Uterus (tissue), 2 donors: Measurements from ENCODE around the gene MITF.

Experiments used
- POLR2A ChIP-seq, 2 donors: fragments of 450-650 bp; IDR thresholded peaks; one replicate each; pipeline ENCODE4 v1.6.1; 2016; ENCODE audit warnings: antibody characterized with exemption in 2 of 2, mild to moderate bottlenecking in 1 of 2, moderate library complexity in 1 of 2
- TF ChIP-seq, protein P1 (sequence below), 4 experiments: fragments of 200-600 bp in 2 of 4; fragments of 450-650 bp in 2 of 4; sonication (generic) in 2 of 4; IDR thresholded peaks; one replicate each; pipeline ENCODE4 v1.5.1; 2016 to 2019; ENCODE audit warnings: antibody characterized with exemption in 4 of 4, mild to moderate bottlenecking in 2 of 4, moderate library complexity in 1 of 4

DNA sequence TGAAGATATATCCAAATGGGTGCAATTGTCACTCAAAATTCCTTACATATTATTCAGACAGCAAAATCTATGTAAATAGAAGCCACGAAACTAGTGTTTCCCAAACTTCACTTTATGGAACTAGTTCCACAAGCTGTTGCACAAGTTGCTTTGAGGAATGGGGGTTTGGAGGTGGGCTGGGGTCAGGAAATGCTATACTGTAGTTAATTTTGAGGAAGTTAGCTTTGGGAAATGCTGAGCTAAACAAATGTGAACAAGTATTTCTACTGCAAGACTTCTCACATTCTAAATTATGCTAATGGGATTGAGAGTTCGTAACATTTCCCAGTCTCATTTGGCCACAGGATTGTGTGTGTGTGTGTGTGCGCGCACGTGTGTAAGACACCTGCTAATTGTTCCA is 231.6 kb downstream of the MITF start:
- no peak for TF ChIP-seq POLR2A (IDR thresholded peaks at IDR 0.05)
- TF ChIP-seq, protein P1, sequence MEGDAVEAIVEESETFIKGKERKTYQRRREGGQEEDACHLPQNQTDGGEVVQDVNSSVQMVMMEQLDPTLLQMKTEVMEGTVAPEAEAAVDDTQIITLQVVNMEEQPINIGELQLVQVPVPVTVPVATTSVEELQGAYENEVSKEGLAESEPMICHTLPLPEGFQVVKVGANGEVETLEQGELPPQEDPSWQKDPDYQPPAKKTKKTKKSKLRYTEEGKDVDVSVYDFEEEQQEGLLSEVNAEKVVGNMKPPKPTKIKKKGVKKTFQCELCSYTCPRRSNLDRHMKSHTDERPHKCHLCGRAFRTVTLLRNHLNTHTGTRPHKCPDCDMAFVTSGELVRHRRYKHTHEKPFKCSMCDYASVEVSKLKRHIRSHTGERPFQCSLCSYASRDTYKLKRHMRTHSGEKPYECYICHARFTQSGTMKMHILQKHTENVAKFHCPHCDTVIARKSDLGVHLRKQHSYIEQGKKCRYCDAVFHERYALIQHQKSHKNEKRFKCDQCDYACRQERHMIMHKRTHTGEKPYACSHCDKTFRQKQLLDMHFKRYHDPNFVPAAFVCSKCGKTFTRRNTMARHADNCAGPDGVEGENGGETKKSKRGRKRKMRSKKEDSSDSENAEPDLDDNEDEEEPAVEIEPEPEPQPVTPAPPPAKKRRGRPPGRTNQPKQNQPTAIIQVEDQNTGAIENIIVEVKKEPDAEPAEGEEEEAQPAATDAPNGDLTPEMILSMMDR (IDR thresholded peaks at IDR 0.05) = no peak
